ENCODE results near the gene TCF4.

TCF4 gene

DNA sequence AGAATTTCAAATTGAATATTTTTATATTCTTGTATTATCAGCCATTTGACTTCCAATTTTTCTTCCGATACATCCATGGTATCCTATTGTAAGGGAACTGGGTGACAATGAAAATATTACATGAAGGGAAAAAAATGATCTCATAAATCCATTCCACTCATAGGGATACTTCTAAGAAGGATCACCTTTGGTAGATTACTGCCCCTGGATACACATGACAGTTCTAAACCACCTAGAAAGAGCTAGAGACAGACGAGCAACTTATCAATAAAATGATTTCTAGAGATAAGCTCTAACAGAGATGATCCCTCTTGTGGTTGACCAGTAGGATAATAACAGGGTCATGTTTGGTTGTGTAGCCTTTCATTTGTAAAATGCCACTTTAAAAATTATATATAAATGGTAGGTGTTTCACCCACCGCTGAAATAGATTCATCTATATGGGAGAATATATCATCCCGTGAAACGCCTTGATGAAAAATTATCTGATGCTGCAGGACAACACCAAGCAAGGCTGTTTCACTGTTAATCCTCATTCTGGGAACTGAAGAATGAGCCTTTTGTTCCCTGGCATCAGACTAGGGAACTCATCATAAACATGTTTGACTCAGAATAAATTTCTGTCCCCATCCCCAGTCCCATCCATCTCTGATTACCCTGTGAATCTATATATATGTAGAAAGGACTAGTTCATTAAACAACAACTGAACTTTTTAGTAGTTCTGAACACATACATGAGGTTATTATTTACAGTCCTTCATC lies 180.0 kb downstream of the TCF4 start:
- no peak for DNase-seq (ENCODE audit: low read depth in 2 of 2)

DNA sequence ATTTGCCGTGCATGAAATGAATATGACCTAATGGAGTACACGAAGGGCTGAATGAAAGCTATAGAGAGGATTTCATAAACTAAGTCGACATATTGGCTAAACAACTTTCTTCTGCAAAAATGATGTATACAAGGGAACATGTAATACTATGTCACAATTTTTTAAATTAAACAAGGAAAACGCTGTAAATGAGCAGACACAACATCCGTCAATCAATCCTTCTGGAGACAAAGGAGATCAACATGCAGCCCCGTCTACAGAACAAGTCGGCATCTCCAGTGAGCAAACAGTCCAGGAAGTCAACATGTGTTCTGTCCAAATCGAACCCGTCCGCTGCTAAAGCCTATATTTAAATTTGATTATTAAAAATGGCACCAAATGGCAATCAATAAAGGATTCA lies 180.8 kb downstream of the TCF4 start:
- DNase-seq (ENCODE audit: low read depth in 2 of 2) = no peak

DNA sequence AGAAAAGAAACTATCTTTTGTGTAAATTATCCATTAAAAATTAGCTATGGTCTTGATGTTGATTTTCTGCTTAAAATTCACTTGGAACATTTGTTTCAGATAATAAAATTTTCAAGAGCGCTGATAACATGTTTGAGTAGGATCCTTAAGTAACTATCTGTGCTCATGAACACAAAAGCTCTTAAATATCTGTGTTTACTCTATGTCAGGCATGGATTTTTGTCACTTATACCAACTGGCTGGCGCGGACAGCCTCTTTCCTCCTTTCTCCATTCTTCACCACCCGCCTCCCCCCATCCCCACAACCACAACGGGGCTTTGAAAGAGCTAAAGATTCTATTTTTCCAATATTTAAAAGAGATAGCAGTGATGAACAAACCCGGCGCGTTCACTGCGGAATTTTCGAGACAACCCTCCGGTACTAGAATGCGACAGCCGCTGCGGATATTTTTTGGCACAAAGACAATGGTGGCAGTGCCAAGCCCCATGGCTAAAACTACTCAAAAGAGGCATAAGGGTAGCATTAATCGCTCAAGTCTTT lies 181.5 kb downstream of the TCF4 start:
- no peak for DNase-seq (ENCODE audit: low read depth in 2 of 2)

DNA sequence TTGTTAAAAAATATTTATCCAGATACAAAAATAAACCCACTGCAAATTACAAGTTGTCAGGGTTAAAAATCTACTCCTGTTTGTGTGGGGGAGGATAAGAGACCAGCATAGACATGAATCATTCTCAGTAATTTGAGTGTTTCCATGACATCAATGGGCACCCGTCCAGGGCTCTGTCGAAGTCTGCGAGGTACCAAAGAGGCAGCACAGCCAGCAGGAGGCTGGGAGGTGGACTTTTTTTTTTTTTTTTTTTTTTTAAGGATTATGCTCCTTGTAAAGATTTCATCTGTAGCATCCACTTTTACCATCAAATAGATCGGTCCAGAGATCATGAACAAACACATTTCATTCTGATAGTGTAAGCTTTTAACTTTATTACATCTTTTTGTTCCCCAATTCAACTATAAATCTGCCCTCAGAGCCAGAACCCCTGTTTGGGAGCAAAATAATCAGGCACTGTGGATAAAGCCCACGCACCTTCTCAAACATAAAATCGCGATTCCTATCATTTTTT lies 182.0 kb downstream of the TCF4 start:
- DNase-seq (ENCODE audit: low read depth in 2 of 2) = peak; percentile 87 to 91

DNA sequence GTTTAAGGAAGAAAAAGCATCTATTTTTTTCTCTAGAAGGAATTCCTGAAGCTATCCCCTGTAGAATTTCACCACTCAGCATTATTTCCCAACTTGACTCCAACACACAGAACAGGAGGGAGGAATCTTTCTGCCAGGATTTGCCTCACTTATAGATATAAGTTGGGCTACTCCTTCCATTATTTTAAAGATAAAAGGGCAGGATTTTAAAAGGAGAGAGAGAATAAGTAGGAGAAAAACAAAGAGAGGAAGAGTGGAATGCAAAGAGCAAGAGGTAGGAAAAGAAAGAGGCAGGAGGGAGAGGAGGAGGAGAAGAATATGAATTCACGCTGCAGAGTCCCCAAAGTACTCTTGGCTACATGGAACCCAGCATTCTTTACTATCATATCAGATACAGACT lies 182.5 kb downstream of the TCF4 start:
- no peak for DNase-seq (ENCODE audit: low read depth in 2 of 2)

DNA sequence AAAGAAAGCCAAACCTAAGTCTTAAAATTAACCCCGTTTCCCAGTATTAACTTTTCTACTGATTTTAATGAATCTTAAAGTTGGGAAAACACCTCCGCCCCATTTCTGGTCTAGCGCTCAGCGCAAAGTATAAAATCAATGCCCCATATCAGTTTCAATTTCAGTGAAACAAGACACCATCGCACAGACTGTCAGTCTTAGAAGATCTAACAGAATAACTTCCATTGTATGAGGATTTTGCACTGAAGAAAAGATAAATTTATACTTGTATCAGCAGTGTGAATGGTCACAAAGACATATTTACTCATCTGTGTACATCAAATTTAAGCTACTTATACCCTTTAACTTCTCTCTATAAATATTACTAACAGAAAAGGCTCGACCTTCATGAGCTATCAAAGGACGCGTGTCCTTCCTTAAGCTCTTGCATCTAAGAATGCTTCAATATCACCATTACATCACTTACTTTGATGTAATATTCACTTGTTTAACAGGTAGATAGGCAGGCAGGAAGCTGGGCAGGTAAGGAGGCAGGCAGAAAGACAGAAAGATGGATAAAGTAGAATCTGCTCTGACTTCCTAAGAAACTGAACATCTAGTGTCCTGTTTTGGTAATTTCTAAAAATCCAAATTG lies 183.0 kb downstream of the TCF4 start:
- DNase-seq (ENCODE audit: low read depth in 2 of 2) = no peak

DNA sequence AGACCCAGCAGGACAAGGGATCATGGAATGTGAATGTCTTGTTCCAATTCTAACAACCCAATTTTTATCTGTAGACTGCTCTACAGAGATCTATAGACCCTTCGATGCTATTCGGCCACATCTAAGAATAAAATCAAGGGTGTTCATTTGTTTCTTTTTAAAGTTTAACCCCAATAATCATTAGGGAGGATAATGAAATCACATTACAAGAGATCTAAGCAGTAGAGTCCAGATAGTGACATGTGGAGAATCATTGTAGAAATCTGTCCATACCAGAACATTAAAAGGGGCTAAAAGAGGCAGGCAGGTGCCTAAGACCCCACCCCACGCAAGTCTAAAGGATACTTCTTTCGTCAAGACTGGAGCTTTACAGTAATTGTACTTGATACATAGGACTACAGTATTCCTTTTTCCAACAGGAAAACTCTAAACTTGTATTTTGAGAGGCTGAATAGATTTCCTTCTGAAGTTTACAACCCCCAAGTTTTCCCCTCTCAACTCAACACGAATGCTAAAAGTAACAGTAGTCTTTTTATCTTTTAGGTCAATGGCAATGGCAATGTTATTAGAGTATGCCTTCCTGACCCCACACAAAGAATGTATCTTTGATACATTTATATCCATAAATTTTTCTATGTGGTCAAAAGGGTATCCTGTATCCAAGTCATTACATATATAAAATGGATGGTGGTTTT lies 183.7 kb downstream of the TCF4 start:
- DNase-seq (ENCODE audit: low read depth in 2 of 2) = no peak

DNA sequence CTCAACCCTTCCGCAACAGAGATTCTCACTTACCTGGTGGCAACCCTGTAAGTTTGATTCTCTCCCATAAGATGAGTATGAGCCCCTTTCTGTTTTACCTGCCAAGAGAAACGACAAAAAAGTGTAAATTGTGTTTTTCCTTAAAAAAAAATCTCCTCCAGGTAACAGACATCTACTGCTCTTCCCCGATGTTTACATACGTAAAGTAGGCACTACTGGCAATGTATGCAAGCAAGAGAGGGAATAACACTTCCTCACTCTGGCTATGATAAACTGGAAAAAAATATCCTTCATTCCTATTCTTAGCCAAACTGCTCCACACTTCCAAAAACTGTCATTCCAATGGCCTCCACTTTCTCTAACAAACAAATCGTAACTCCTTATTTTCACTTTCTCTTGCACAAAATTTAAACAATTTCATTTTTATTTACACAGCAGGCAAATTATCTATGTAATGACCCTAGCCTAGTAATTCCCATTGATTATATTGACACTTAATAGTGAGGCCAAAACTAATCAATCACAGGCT lies 184.5 kb downstream of the TCF4 start:
- DNase-seq (ENCODE audit: low read depth in 2 of 2) = no peak

DNA sequence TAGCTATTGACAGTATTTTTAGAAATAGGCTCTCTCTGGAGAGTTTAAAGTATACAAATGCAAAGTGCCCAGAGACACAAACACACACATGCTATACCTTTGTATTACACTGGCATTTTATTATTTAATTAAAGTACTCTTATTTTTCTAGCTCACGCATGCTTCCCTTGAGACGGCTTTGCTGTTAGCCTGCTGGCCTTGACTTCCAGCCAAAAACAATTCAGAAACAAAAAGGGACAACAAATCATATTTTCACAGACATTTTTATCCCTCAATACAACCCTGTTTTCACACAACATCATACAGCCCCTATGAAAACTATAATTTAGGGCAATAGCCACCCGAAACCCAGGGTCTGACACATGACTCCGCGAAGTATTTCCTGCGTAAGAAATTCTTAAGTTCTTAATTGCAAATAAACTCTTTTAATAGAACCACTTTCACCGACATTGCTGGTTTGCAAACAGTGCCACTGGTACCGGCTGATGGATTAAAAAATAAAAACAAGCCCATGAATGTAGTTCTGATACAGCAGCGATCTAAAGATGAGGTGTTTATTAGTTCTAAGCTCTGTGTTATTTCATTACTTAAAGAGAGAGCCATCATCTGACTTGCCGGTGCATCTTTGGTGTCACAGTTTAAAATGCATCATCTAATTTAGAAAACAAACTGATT lies 185.1 kb downstream of the TCF4 start:
- DNase-seq (ENCODE audit: low read depth in 2 of 2) = no peak

DNA sequence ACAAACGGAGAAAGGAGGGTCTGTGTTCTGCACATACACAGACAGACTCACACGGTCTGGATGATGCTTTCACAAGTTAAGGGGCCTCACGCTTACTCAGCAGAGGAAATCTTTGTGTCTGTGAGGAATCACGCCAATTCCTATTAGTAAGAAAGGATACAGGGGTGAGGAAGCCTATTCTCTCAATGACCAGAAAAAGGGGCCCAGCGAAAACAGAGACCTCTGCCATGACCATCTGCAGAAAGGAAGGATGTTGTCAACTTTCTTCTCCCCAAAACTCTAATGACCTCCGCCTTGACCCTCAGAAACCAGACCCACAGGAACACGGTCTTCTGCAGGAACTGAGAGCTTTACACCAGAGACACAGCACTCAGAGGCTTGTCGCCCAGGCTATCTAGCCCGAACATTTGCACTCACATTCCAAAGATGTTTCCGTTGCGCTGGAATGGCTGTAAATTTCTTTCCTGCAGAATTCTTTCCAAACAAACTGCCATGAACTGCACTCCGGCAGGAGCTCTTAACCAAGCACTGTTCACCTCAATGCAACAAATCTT lies 186.3 kb downstream of the TCF4 start:
- peak; percentile 86 to 87 for DNase-seq (ENCODE audit: low read depth in 2 of 2)

DNA sequence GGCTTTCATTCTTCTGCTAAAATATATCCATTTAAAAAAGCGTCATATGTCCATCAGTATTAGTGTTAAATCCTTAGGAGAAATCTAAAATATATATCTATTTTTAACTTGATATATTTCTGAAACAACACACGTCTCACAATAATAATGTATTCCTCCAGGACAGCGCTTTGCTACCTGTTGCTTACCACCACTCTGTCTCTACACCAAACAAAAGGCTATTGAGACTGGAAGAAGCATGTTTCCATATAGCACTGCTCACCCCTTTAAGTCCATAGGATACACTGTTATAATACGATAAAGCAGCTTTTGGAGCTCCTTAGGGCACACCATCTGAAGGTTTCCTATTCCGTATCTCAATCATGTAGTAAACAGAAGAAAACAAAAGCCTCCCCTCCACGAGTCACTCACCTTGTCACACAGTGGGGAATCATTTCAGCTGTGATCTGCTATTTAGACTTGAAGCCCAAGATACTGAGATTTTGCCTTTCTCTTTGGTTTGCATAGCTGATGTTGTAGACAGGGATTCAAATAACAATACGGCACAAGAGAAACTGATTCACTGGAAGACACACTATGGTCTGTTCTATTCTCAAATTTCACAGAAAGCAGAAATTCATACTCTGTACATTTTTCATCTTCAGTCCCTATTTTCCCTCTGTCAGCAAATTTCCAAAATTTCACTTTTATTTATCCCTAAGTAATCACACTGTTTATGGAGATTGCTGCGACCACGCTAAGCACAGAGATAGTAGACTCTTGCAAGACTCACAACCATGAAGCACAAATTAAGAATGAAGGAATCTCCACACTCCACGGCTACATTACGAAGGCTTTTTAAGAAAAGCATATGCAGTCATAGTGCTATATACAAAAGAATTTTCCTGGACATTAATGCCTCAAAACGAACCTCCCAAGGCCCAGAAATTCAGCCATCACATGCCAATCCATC lies 187.1 kb downstream of the TCF4 start:
- DNase-seq (ENCODE audit: low read depth in 2 of 2) = no peak

DNA sequence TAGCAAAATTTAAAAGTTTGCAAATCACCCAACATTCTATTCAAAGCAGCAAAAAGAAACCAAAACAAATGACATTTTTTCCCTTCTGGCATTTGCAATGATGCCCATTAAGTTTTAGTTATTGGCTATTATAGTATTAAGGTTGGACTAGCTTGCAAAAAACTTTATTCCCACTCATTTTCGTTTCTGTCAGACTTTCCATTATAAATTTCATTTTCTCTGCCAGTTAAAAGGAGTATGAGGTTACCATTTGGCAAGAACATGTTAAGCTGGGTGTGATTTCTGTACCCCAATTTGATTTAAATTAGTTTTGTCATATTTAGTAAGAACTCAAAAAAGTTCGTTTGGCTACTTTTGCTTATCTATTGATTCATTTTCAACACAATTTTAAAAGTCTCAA lies 187.9 kb downstream of the TCF4 start:
- no peak for DNase-seq (ENCODE audit: low read depth in 2 of 2)

DNA sequence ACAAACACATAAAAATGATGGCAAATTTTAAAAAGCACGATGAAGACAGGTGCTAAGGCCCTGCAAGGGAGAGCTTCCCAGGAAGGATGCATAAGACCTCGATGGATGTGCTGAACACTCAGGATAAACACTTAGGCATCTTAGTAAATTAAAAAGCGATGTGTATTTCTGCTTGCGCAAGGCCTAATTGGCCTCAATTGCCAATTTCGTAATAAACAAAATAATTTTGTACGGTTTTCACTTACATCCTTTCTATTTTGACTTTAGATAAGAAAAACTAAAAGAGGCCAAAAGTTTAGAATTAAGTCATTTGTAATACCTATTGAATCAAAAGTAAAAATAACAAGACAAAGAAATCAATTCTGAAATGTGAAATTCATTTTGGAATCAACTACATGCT lies 189.1 kb downstream of the TCF4 start:
- no peak for DNase-seq (ENCODE audit: low read depth in 2 of 2)

DNA sequence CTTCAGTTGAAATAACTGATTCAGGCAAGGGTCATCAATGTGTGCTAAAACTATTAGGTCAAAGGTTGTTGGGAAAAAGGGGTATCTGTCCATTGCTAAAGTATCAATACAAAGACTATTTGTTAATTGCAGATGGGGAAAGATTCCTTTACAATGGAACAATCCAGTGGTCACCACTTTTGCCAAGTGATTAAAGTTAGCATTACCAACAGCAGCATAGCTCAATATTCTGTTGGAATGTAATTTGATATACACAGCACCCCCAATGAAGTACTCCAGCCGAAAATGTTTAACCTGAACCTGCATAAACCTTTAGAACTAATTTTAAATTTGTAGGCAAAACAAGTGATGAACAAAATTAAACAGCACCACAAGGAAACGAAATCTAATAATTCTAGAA lies 191.0 kb downstream of the TCF4 start:
- no peak for DNase-seq (ENCODE audit: low read depth in 2 of 2)

DNA sequence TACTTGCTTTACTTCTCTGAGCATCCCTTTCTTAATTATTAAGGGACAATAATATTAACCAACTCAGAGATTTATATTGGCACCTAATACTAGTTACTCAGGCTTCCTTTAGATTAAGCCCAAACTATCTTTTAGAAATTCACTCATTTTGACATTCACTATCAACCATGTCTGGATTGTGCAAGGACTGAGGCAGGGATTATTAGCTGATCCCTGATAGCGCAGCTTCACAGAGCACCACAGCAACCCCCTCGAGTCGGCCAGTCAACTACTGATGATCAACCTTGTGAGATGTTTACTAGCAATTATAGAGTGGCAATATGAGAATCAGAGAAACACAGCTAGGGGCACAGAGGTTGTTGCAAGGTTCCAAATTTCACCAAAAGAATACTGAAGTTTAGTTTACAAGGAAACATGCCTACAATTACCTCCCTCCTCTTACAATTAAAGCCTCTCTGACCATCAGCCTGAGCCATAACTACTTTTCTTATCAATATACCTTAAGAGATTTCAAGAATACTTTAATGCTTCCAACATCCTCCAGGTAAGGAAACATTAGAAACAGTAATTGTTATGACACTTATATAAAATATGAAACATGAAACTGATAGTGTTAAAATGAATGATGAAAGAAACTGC lies 191.6 kb downstream of the TCF4 start:
- DNase-seq (ENCODE audit: low read depth in 2 of 2) = no peak

DNA sequence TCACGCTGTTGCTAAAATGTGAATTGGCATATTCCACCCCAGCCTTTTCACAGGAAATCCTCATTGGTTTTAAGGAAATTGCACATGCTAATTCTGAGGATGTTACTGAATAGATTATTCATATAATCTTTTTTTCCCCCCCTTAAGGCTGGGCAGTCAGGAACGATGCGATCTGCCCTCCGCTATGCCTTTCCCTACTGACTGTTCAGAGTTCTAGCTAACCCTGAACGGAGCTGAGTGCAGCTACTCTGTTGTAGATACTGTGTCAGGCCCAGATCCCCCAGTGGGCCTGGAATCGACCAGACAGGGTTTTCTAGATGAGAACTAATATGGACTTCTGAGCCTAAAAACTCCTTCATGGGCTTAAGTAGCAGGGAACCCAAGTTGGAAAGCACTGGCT lies 192.2 kb downstream of the TCF4 start:
- DNase-seq (ENCODE audit: low read depth in 2 of 2) = no peak

DNA sequence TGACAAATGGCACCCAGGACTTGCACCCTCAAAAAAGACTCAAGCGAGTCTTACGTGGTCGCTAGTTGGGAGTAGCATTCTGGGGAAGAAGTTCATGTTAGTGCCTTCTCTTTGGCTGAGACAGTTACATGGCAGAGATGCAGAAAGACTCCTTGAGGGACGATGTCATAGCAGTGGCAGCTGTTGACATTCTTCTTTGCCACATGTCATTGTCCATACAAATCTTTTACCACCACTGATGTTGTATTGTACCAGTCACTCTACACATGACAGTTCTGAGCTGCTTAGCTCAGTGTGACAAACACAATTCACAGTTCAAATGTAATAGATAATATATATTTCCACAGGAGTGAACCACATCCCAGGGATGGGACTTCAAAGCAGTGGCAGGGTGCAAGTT lies 197.1 kb downstream of the TCF4 start:
- DNase-seq (ENCODE audit: low read depth in 2 of 2) = no peak

DNA sequence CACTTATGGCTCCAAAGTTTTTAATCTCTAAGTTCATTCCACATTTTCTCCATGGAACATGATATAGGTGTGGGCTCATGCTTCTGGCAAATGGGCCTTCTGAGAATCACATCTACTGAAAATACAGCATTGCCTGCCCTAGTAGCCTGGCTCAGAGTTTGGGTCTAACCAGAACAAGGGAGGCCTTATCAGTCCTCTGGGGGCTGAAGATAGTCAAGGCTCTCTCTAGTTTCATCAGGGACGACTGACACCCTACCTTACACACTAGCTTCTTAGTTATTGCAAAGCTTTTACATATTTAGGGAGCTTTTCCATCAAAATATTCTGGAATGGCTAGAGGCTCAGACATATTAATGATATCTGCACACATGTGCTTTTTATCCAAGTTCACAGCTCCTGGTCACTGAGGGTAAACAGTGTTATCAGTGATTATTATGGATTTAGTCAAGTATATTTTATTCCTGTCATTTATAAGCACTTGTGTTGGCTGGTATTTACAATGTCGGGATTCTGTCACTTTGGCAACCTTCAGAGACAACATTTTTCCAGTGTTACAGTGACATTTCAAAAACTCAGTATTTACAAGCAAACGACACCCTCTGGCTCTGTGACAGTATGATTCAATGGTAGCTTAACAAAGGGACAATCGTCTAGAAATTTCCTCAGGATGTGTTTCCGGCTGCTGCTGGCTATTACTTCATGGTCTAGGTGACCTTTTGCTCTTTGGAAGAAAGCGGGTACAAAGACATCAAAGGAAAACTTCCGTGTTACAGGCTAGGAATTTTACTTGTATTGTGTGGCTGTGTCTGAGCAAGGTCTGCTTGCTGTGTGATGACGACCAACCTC lies 200.6 kb downstream of the TCF4 start:
- no peak for DNase-seq (ENCODE audit: low read depth in 2 of 2)

DNA sequence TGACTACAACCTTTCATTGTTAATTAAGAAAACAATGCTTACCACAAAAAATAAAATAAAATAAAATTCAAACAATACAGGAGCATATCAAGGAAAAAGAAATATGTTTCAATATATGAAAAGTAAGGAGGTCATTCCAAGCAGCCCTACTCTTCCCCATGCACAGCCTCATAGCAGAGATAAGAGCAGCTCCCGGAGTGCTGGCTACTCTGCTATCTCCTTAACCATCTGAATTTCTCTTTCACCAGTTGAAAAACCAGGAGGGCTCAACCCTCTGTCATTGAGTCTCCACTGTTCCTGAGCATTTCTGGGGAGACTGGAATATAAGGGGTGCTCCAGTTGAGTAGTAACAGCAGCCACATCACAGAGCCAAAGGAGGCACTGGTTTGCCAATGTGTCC lies 201.4 kb downstream of the TCF4 start:
- DNase-seq (ENCODE audit: low read depth in 2 of 2) = no peak
